Measurements from ENCODE around the gene MBD2. TPM values are rescaled to one million over a fixed set of nuclear protein-coding genes. Genes with fewer than 3 reads are reported as not detected.
"Not testable (repeated sequence)": the region's sequence is repeated elsewhere in the genome, so short reads cannot be mapped to it uniquely, and the experiment has no call there.

Gene MBD2
- total RNA-seq, 3 donors from 2014 or later (not counting 1 experiment from before 2014, with no cell fraction given): 74.8 to 107 (median 92.3) TPM

DNA sequence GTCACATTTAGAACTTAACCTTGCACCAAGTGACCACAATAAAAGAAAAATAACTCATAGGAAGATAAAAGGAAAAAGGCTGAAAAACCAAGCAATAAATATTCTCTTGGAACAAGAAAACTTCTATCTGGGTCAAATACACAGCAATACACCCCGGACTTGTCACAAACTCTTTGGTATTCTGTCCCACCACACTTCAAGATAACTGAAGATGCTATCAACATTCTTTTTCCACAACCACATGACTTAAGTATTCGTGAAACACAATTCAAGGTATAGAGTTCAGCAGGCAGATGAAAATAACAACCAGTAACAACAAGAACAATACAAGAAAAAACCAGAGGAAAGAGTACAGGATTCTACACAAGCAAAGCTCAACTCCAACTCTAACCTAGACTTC lies 18.0 kb downstream of the MBD2 start:
- DNase-seq (no peak), ATAC-seq (no peak)
- Mint-ChIP-seq H3K9me3 (no peaks in the 10 kb centered on the region), H3K4me3 (no peak overlapping the region), H3K36me3 (no peaks in the 10 kb centered on the region), H3K27ac (peak overlapping the region; percentile 30 to 75), H3K27me3 (ENCODE audit: low read depth in 2 of 2) (no peaks in the 10 kb centered on the region), H3K4me1 (peaks cover 37 to 52% of the 10 kb centered on the region in 2 donors)
- H3K9me3 ChIP-seq (ENCODE audit: control insufficient read depth, insufficient read depth, low read length): no peaks in the 10 kb centered on the region
- H3K27me3 ChIP-seq (ENCODE audit: control insufficient read depth, insufficient read depth, low read length): no peaks in the 10 kb centered on the region
- TF ChIP-seq, protein P1, sequence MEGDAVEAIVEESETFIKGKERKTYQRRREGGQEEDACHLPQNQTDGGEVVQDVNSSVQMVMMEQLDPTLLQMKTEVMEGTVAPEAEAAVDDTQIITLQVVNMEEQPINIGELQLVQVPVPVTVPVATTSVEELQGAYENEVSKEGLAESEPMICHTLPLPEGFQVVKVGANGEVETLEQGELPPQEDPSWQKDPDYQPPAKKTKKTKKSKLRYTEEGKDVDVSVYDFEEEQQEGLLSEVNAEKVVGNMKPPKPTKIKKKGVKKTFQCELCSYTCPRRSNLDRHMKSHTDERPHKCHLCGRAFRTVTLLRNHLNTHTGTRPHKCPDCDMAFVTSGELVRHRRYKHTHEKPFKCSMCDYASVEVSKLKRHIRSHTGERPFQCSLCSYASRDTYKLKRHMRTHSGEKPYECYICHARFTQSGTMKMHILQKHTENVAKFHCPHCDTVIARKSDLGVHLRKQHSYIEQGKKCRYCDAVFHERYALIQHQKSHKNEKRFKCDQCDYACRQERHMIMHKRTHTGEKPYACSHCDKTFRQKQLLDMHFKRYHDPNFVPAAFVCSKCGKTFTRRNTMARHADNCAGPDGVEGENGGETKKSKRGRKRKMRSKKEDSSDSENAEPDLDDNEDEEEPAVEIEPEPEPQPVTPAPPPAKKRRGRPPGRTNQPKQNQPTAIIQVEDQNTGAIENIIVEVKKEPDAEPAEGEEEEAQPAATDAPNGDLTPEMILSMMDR (IDR thresholded peaks at IDR 0.05): no peak
- peaks cover 15% of the 10 kb centered on the region for H3K36me3 ChIP-seq (ENCODE audit: control insufficient read depth, insufficient read depth, low read length)
- H3K4me1 ChIP-seq (ENCODE audit: control insufficient read depth, insufficient read depth, low read length): peaks cover 5% of the 10 kb centered on the region
- H3K4me3 ChIP-seq (ENCODE audit: low read length): no peak overlapping the region
- intact Hi-C loops (cut with micrococcal nuclease): no loop called here
- H3K27ac ChIP-seq (ENCODE audit: low read length): no peak overlapping the region
- WGBS (ENCODE audit: insufficient coverage): 16% methylated on average over 2 of the region's 2 CpGs

DNA sequence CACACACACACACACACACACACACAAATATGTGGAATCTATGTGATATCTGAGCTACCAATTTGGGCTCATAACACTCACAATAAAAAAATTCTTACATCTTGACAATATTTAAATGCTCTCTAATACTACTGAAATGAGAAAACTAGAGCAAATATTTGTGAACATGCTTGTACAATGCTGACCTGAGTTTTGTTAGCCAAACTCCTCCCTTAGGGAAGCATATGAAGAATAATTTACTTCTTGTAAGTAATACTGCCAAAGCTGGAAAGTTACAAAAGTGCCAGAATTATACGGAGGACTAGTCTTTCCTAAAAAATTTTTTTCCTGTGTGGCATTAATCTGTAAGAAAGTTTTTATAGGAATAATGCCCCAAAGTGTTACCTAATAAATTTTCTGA lies 18.5 kb downstream of the MBD2 start:
- H3K27ac ChIP-seq (ENCODE audit: low read length): no peak overlapping the region
- WGBS (ENCODE audit: insufficient coverage): 80% methylated on average over 1 of the region's 1 CpG
- Mint-ChIP-seq H3K9me3 (no peaks in the 10 kb centered on the region), H3K27ac (peak overlapping the region; percentile 30 to 75), H3K4me1 (peaks cover 34 to 49% of the 10 kb centered on the region in 2 donors), H3K27me3 (ENCODE audit: low read depth in 2 of 2) (no peaks in the 10 kb centered on the region), H3K36me3 (no peaks in the 10 kb centered on the region), H3K4me3 (no peak overlapping the region)
- peaks cover 19% of the 10 kb centered on the region for H3K36me3 ChIP-seq (ENCODE audit: control insufficient read depth, insufficient read depth, low read length)
- intact Hi-C loops (cut with micrococcal nuclease): no loop called here
- no peaks in the 10 kb centered on the region for H3K9me3 ChIP-seq (ENCODE audit: control insufficient read depth, insufficient read depth, low read length)
- no peak for ATAC-seq
- peaks cover 5% of the 10 kb centered on the region for H3K4me1 ChIP-seq (ENCODE audit: control insufficient read depth, insufficient read depth, low read length)
- H3K4me3 ChIP-seq (ENCODE audit: low read length): no peak overlapping the region
- no peaks in the 10 kb centered on the region for H3K27me3 ChIP-seq (ENCODE audit: control insufficient read depth, insufficient read depth, low read length)
- no peak for DNase-seq
- TF ChIP-seq, protein P1 (IDR thresholded peaks at IDR 0.05): no peak

DNA sequence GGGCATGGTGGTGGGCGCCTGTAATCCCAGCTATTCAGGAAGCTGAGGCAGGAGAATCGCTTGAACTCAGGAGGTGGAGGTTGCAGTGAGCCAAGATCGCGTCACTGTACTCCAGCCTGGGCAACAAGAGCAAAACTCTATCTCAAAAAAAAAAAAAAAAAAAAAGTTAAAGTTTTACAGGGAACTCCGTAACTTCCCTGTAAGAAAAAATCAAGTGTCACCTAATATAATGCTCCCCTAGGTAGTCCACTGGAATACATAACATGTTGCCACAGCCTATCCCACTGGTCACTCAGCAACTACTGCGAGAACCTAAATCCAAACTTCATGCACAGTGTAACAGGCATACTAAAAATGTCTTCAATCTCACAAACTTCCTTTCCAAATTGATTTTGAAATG lies 19.0 kb downstream of the MBD2 start:
- H3K27me3 Mint-ChIP-seq (ENCODE audit: low read depth in 2 of 2); H3K9me3 ChIP-seq (ENCODE audit: control insufficient read depth, insufficient read depth, low read length); H3K4me3 Mint-ChIP-seq; H3K27me3 ChIP-seq (ENCODE audit: control insufficient read depth, insufficient read depth, low read length); H3K4me3 ChIP-seq (ENCODE audit: low read length); H3K4me1 ChIP-seq (ENCODE audit: control insufficient read depth, insufficient read depth, low read length); intact Hi-C loops (cut with micrococcal nuclease); ATAC-seq; H3K9me3 Mint-ChIP-seq; DNase-seq; H3K27ac ChIP-seq (ENCODE audit: low read length); H3K36me3 Mint-ChIP-seq: not testable (repeated sequence)
- peaks cover 19% of the 10 kb centered on the region for H3K36me3 ChIP-seq (ENCODE audit: control insufficient read depth, insufficient read depth, low read length)
- Mint-ChIP-seq H3K4me1 (peaks cover 33 to 49% of the 10 kb centered on the region in 2 donors), H3K27ac (peak overlapping the region; percentile 30 to 75)
- 92% methylated on average over 4 of the region's 6 CpGs for WGBS (ENCODE audit: insufficient coverage)

DNA sequence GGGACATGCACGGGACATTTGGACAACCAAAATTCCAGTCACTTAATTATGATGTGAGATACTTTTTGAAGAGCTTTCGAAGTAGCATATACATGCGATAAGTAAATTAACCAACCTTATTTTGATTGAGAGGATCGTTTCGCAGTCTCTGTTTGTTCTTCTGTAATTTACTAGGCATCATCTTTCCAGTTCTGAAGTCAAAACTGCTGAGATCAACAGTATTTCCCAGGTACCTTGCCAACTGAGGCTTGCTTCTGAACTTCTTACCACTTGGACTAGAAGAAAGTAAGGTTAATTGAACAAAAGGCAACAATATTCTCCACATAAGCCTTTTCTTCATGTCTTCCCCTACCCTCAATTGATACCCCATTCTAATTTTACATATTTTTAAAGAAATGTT lies 19.6 kb downstream of the MBD2 start:
- Histone ChIP-seq H3K4me1 (ENCODE audit: control insufficient read depth, insufficient read depth, low read length) (peaks cover 5% of the 10 kb centered on the region), H3K36me3 (ENCODE audit: control insufficient read depth, insufficient read depth, low read length) (peaks cover 19% of the 10 kb centered on the region), H3K27ac (ENCODE audit: low read length) (no peak overlapping the region), H3K9me3 (ENCODE audit: control insufficient read depth, insufficient read depth, low read length) (no peaks in the 10 kb centered on the region), H3K4me3 (ENCODE audit: low read length) (no peak overlapping the region), H3K27me3 (ENCODE audit: control insufficient read depth, insufficient read depth, low read length) (no peaks in the 10 kb centered on the region)
- no peaks in the 10 kb centered on the region for H3K9me3 Mint-ChIP-seq
- H3K27me3 Mint-ChIP-seq (ENCODE audit: low read depth in 2 of 2): no peaks in the 10 kb centered on the region
- TF ChIP-seq, protein P1 (IDR thresholded peaks at IDR 0.05): no peak
- H3K4me3 Mint-ChIP-seq: no peak overlapping the region
- 98% methylated on average over 5 of the region's 5 CpGs for WGBS (ENCODE audit: insufficient coverage)
- H3K4me1 Mint-ChIP-seq: peaks cover 27 to 45% of the 10 kb centered on the region in 2 donors
- no peak for DNase-seq
- intact Hi-C loops (cut with micrococcal nuclease): no loop called here
- no peak overlapping the region for H3K27ac Mint-ChIP-seq
- ATAC-seq: no peak
- no peaks in the 10 kb centered on the region for H3K36me3 Mint-ChIP-seq

Measured in natural killer cell (primary cell).